Sigmoid colon (tissue), 4 donors: ENCODE results near the gene EPHB1.

Experiments used
- POLR2A ChIP-seq, 2 donors: fragments of 450-650 bp; IDR thresholded peaks; one replicate each; pipeline ENCODE4 v1.6.1; 2016; ENCODE audit warnings: antibody characterized with exemption in 2 of 2, mild to moderate bottlenecking in 2 of 2, moderate library complexity in 2 of 2
- POLR2AphosphoS5 ChIP-seq, 4 donors: sonication (generic); formaldehyde crosslinking; IDR thresholded peaks; one replicate each; pipeline ENCODE4 v1.6.1; 2017; ENCODE audit warnings: antibody characterized with exemption in 4 of 4

DNA sequence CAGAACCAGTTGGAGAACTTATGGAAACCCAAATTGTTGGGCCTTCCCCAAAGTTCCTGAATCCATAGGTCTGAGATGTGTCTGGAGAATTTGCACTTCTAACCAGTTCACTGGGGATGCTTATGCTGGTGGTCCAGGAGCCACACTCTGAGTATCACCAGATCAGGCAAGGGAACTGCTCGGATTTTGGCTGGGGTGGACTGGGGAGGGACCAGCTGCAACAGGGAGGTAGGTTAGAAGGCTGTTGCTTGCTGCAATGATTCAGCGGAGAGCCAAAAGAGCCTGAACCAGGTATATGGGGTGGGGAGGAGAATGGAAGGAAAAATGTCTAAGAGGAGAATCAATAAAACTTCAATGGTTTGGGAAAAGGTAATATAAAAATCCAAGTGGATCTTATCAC, 45.9 kb upstream of the EPHB1 start:
- no peak for TF ChIP-seq POLR2A (IDR thresholded peaks at IDR 0.05)
- TF ChIP-seq POLR2AphosphoS5 (IDR thresholded peaks at IDR 0.05), result no peak
